ENCODE measurements around the gene HNRNPUL1.
"Not testable (repeated sequence)": the region's sequence is repeated elsewhere in the genome, so short reads cannot be mapped to it uniquely, and the experiment has no call there.

HNRNPUL1 gene

DNA sequence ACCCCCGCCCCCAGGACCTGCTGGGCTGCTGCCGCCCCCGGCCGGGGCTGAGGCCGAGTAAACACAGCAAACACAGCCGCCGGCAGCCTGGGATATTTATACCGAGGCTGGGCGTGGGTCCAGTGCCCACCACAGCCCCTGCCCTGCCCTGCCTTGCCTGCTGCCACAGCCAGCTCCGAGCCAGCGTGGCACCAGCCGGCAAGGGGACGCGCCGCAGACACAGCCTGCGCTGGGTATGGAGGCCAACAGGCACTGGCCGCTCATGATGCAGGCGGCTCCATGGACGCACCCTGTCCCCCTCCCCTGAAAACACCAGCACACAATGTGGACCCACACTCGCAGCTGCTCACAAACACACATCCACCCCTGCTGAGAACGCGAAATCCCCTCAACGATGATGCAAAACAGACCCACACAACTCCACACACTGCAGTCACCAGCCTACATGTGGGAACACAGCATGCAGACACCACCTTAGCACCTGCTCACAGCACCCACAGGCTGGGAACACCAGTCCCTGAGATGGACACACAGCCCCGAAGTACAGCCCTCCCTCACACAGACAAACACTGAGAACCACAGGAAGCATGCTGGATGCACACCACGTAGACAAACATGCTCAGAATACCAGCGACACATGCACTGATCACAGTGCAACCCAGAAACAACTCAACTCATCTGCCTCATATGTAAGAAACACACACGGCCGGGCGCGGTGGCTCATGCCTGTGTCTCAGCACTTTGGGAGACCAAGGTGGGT, 62.0 kb downstream of the HNRNPUL1 start:
- DNase-seq (ENCODE audit: low spot score) = no peak

GRCh38 chr19:41327076-41327575, 63.0 kb downstream of the HNRNPUL1 start:
- DNase-seq (ENCODE audit: low spot score) = no peak

DNA sequence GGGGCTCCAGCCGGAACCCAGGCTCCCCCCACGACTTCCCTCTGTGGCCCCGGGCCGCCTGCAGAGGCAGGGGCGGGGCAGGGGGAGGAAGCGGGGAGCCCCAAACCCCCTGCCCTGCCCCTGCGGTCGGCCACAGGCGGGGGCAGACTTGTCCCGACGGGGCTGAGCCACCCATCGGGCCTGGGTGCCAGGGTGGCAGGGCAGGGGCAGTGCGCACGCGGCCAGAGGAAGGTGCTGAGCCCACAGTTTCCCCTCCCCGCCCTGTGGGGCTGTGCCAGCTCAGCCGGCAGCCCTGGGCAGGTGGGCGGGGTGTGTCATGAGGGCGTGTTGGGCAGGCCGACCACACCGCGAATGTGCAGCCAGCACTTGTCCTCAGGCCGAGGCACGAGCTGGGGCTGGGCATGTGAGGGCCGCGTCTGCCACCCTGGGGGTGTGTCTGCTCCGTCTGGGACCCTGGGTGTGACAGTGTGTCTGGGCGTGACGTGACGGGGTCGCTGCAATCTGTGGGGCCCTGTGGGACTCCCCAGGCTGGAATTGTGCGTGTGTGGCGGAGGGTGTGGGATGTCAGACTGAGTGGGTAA, 63.5 kb downstream of the HNRNPUL1 start:
- no peak for DNase-seq (ENCODE audit: low spot score)

DNA sequence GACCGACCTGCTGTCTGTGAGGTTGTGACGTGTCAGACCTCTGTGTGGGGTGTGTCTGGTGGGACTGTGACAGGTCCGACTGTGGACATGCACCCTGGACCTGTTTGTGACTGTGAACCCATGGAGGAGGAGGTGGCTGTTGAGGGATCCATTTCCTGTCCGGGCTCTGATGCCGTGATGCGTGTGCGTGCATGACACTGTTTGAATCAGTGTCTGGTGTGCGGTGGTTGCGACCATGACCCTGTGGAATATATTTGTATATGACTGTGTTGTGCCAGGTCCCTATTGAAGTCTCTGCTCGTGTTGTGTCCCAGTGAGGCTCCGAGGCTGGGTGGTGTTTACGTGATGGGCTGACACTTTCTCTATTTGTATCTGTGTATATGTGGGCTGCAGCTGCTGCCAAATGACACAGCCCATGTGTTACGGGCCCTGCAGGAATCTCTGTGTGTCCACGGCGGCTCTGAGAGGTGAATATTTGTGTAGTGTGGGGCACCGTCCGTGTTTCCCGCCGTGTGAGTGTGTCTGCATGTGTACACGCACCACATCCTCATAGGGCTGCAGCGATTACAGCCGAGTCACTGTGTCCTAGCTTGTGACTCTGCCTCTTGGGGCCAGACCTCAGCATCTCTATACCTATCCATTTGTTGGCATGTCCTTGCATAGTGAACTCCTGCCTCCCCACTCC, 64.1 kb downstream of the HNRNPUL1 start:
- no peak for DNase-seq (ENCODE audit: low spot score)

DNA sequence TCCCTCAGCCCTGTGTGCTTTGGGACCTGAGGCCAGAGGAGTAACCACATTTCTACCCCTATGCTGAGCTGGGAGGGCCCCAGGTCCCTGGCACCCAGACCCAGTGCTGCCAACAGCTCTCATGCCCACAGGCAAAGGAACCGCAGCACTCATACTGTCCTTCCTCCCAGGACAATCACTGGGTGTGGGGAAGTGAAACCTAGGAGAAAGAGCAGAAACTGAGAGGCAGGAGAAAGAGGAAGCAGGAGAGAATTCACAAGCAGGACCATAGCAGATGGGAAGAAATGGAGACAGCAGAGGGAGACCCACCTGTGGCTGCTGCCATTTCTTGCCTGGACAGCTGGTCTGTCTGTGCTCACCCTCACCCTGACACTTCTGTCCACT, 64.7 kb downstream of the HNRNPUL1 start:
- DNase-seq (ENCODE audit: low spot score) = no peak

- no peak for DNase-seq (ENCODE audit: low spot score)
These were observed 66.3 kb downstream of the HNRNPUL1 start for GRCh38 chr19:41330481-41330880.

DNA sequence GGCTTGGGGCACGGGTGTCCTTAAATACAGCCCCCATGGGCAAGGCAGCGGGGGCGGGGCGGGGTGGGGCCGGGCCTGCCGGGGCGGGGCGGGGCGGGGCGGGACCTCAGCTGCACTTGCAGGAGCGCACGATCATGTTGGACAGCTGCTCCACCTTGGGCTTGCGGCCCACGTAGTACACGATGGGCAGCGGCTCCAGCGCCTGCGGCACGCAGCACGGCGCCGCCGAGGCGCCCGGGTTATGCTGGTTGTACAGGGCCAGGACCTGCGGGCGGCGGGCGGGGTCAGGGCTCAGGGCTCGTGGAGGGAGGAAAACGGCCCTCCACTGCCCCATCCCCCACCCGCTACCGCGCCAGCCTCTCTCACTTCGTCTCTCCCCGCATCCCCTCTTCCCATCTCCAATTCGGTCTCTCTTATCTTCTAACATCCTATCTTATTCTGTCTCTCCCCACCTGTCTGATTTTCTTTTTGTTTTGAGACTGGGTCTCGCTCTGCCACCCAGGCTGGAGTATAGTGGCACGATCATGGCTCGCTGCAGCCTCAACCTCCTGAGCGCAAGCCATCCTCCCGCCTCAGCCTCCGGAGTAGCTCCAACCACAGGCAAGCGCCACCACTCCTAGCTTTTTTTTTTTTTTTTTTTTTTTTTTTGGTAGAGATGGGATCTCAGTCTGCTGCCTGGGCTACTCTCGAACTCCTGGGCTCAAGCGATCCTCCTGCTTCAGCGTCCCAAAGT, 66.9 kb downstream of the HNRNPUL1 start:
- DNase-seq (ENCODE audit: low spot score) = no peak

DNA sequence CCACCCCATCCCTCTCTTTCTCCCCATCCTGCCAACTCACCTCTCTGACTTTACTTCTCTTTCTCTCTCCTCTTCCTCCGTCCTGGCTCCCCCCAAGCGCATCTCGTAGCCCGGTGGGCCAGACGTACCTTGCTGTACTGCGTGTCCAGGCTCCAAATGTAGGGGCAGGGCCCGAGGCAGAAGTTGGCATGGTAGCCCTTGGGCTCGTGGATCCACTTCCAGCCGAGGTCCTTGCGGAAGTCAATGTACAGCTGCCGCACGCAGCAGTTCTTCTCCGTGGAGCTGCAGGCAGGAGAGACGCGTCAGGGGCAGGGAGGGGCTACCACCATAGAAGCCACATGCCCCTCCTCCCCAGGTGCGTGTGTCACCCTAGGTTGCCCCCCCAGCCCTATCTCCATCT, 67.8 kb downstream of the HNRNPUL1 start:
- no peak for DNase-seq (ENCODE audit: low spot score)

DNA sequence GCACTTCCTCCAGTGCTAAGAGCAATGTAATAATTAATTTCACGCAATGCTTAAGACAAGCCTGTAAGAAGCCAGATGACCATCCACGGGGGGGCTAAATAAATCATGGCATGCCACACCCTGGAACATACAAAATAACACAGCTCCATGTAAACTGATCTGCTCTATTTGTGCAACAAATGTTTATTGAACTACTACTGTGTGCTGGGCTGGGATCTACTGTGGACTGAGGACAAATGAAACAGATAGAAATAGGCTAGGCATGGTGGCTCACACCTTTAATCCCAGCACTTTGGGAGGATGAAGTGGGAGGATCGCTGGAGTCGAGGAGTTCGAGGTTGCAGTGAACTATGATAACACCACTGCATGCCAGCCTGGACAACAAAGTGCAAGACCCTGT, 68.3 kb downstream of the HNRNPUL1 start:
- DNase-seq (ENCODE audit: low spot score) = no peak

DNA sequence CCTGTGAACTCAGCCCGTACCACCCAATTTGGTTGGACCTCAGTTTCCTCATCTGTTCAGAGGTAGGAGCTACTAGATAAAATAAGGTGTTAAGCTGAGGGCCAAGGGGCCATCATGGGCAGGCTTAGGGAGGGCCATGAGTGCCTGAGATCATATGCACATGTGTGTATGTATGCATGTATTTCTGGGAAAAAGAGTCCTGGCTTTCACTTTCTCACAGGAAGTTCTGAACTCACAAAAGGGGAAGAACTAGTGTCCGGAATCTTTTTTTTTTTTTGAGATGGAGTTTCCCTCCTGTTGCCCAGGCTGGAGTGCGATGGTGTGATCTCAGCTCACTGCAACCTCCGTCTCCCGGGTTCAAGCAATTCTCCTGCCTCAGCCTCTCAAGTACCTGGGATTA, 70.6 kb downstream of the HNRNPUL1 start:
- DNase-seq (ENCODE audit: low spot score) = no peak

GRCh38 chr19:41335467-41335866, 71.3 kb downstream of the HNRNPUL1 start:
- DNase-seq (ENCODE audit: low spot score) = no peak

DNA sequence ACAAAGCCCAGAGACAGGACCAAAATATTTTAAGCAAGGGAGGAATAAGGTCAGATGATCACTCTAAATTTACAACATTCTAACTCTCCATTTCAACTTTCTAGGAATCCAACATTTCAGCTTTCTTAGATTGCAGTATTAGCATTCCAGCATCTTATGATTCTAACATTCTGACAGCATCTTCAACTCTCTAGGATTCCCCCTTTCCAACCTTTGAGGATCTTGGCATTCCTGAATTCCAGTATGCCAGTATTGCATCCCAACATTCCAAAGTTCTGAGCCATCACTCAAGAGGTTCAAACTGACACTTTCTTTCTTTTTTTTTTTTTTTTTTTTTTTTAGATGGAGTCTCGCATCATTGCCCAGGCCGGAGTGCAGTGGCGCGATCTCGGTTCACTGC, 75.8 kb downstream of the HNRNPUL1 start:
- no peak for DNase-seq (ENCODE audit: low spot score)

DNA sequence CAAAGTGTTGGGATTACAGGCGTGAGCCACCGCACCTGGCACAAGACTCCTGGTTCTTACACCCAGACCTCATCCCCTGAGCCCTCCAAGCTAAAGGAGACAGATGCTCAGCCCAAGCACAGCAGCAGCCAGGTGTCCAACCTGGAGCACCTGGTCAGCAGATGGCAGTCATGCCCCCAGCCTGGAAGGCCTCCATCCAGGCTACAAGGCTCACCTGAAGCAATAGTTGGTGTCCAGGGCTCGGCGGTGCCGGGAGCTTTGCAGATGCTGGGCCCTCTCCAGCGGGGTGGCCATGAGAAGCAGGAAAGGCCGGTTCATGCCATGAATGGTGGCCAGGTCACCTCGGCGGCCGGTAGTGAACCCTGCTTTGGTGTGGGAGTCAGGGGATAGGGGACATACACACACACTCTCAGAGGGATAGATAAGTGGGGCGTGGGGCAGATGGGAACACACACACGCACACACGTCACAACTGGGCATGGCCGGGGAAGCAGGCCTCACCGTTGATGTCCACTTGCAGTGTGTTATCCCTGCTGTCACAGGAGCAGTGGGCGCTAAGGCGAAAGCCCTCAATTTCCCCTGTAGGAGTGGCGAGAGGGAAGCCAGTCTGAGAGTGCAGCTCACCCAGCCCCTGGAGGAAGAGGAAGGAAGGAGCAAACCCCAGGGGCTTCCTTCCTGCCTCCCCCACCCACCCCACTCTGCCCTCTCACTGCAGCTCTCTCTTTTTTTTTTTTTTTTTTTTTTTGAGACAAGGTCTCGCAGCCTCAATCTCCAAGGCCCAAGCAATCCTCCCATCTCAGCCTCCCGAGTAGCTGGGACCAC, 77.7 kb downstream of the HNRNPUL1 start:
- DNase-seq (ENCODE audit: low spot score) = no peak

GRCh38 chr19:41344162-41344561, 80.0 kb downstream of the HNRNPUL1 start:
- DNase-seq (ENCODE audit: low spot score) = no peak

GRCh38 chr19:41346916-41347315, 82.7 kb downstream of the HNRNPUL1 start:
- DNase-seq (ENCODE audit: low spot score) = not testable (repeated sequence)

GRCh38 chr19:41350735-41351338, 86.7 kb downstream of the HNRNPUL1 start:
- no peak for DNase-seq (ENCODE audit: low spot score)

DNA sequence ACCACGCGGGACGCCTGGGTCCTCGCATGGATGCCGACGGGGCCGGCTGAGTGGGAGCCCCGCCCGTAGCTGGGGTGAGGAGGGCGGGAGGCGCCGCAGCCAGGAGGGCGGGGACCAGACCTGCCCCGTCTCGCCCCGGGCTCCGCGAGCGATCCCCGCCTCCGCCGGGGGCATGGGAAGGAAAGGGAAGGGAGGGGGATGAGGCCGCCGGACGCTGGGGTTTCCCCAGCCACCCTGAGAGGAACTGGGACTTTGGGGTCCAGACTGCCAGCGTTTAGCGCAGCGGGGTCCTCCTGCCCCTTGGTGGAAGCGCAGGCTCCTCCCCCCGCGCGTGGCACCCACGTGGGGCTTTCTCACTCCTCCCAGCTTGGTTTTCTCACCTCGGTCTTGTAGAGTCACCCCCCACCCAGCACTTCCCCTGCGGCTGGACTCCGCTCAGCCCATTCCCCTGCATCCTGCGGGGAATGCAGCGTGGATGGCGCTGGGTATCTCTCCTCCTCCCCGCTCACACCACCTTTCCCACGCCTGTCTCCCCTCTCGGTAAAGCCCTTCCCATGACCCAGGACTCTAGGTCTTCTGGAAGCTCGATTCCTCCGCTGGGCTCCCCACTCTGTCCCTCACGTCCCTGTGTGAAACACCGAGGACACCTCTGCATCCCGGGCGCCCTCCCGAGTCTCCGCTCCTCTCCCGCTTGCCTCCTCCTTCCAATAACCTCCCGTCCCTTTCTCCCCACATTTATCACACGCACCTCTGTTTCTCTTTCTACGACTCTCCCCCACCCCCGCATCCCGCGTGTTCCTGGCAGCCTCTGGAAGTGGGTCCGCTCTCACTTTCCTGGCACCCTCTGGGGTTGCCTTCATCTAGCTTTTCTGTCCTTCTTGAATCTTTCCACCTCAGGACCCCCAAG, 87.4 kb downstream of the HNRNPUL1 start:
- DNase-seq (ENCODE audit: low spot score) = peak; percentile 51

DNA sequence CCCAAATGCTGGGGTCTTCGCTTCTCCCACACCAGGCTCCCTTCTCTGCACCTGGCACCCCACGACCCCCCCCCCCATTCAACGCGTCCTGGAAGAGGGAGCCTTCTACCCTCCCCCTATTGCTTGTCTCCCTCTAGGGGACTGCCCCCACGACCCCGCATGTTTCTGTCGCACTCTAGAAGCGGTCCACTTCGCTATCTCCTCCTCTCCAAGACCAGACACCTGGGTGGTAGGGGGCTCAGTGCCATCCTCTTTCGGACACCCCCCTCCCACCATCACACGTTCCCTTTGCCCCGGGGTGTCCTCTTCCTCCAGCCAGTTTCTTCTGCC, 88.1 kb downstream of the HNRNPUL1 start:
- no peak for DNase-seq (ENCODE audit: low spot score)

DNA sequence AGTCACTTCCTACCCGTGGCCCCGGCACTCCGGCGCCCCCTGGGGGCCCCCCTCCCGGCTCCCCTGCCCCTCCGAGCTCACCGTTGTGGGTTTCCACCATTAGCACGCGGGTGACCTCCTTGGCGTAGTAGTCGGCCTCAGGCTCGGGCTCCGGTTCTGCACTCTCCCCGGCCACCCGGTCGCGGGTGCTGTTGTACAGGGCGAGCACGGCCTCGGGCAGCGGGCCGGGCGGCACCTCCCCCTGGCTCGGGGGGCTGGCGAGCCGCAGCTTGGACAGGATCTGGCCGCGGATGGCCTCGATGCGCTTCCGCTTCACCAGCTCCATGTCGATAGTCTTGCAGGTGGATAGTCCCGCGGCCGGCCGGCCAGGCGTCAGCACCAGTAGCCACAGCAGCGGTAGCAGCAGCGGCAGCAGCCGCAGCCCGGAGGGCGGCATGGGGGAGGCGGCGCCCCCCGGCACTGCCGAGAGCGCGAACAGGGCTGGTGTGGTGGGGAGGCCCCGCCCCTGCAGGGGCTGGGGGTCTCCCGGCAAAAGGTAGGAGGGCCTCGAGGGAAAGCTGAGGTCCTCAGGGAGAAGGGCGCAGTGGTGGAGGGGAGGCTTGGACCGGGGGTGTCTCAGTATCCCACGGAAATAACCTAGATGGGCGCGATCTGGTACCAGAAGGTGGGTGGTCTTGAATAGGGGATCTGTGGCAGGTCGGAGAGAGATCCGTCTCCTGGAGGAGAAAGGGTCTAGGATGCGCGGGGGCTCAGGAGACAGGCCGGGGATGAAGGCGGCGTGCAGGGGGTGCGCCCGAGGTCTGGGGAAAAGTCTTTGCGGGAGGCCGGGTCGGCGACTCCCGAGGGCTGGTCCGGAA, 88.7 kb downstream of the HNRNPUL1 start:
- peak; percentile 88 for DNase-seq (ENCODE audit: low spot score)

Data from HuH-7 (cell line).